ENCODE data around the gene ARFGAP1. TPM values are rescaled to one million over a fixed set of nuclear protein-coding genes. Genes with fewer than 3 reads are reported as not detected.

ARFGAP1 gene
- total RNA-seq (100 to 1,000 TPM; 109 to 129 (median 122) TPM), total RNA-seq (89.7 to 175 (median 123) reads per million in 29 experiments)
- 47.6 TPM for total RNA-seq (2013)

DNA sequence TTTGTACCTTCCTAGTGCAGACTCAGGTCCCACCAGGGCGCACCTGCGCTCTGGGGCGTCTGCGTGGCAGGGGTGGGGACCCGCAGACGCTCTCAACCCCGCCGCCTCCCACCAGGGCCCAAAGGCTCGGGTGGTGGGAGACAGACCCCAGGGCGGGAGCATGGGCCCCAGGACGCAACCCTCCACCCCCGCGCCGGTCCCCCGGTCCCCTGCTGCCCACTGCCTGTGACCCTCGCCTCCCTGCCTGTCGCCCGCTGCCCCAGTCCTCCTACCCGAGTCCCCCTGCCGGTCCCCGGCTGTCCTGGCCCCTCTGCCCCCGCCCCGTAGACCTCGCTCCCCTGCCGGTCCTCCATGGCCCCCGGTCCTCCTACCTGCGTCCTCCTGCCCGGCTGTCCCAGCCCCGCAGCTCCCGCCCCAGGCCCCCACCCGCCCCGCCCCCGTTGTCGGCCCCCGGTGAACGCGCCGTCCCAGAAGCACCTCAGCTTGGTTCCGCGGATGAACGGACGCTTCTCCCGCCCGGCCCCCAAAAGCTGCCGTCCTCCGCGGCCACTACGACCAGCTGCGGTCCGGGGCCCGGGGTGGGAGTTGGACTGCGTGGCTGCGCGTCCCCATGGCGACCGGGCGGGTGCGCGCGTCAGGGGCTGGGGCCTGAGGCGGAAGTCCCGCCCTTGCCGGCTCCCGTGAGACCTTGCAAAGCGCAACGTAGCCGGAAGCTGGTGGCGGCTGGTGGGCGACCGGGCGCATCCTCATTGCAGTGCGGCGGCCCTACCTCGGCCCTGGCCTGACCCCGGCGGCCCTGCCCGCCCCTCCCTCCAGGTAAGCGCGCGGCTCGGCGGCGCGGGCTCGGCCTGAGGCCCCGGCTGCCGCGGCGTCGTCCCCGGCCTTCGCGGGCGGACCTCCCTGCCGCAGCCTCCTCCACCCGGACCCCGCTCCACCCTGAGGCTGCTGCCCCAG lies at the start of gene ARFGAP1:
ARFGAP1 (plus strand) TSS at position 709 of the 954 bp plus-strand sequence. CDS start 2,768 bp downstream, outside the sequence.
- H3K27me3 ChIP-seq (replicated peaks in 1 of 2; ENCODE audit: control insufficient read depth in 2 of 2, extremely low read depth in 1 of 2, insufficient read depth in 2 of 2, low read length in 1 of 2) = peaks cover 0 to 10% of the 10 kb centered on the region in 2 experiments
- peak within 1 kb of the TSS; percentile 76 to 80 for H3K4me3 ChIP-seq (ENCODE audit: control insufficient read depth in 1 of 2, extremely low read depth in 1 of 2, low read length in 1 of 2)
- Mint-ChIP-seq H3K36me3 (no peaks in the 10 kb centered on the region), H3K4me1 (peaks cover 30 to 32% (median 31%) of the 10 kb centered on the region in 3 donors), H3K27me3 (no peaks in the 10 kb centered on the region), H3K4me3 (peak within 1 kb of the TSS; percentile 86 to 91 (median 87)), H3K27ac (peak within 1 kb of the TSS; percentile 69 to 81), H3K9me3 (no peaks in the 10 kb centered on the region)
- no peak within 1 kb of the TSS for H3K27ac ChIP-seq (ENCODE audit: low read length)
- peaks cover 8 to 31% of the 10 kb centered on the region in 2 experiments for H3K4me1 ChIP-seq (ENCODE audit: control insufficient read depth in 1 of 2, extremely low read depth in 1 of 2, insufficient read depth in 2 of 2, low read length in 2 of 2)
- ChIA-PET CTCF (interaction anchor here in 1 of 2 donors (0.6 kb wide), 1 partner anchor 226 kb away, joined by 4 read pairs; no protein-coding TSS in a partner anchor), POLR2A (no interaction called here)
- peak; percentile 68 to 93 (median 85) for DNase-seq
- peak; percentile 96 to 99 (median 98) for ATAC-seq (replicated peaks in 1 of 4)
- no peaks in the 10 kb centered on the region for H3K9me3 ChIP-seq
- H3K36me3 ChIP-seq (ENCODE audit: control insufficient read depth in 2 of 2, extremely low read depth in 1 of 2, insufficient read depth in 1 of 2, low read length in 1 of 2) = peaks cover 7 to 19% of the 10 kb centered on the region in 2 donors
- WGBS (ENCODE audit: insufficient coverage) = under 1% methylated on average over 88 of the region's 97 CpGs

DNA sequence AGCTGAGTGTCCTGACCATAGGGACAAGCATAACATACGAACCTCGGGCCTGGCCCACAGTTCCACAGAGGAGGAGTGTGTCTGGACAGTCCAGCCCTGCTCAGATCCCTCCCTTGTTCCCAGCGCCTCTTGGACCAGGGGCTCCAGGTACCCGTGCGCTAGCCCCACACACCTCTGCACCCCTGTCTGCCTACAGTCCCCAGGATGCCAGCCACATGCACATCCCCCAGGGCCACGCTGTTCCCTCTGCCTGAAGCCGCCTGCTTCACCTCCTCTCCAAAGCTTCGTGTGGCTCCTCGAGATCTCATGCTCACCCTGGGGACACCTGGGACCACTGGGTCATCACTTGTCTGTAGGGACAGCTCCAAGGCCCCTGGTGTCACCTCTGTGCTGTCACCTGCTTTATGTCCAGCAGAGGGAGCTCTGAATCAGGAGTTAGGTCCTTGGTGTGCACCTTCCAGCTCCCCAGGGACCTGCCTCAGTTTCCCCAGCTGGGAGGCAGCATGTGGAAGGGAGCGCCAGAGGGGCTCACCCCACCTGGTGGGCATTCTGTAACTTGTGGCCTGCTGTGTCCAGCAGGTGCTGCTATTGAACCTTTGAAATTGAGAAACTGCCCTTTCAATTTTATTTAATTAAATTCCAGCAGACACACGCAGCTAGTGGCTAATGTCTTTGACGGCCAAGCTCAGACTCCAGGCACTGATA lies 49.3 kb upstream of the ARFGAP1 start:
- Histone ChIP-seq H3K4me1 (ENCODE audit: control insufficient read depth in 1 of 2, extremely low read depth in 1 of 2, insufficient read depth in 2 of 2, low read length in 2 of 2) (no peaks in the 10 kb centered on the region), H3K9me3 (no peaks in the 10 kb centered on the region), H3K4me3 (ENCODE audit: control insufficient read depth in 1 of 2, extremely low read depth in 1 of 2, low read length in 1 of 2) (no peak overlapping the region), H3K36me3 (ENCODE audit: control insufficient read depth in 2 of 2, extremely low read depth in 1 of 2, insufficient read depth in 1 of 2, low read length in 1 of 2) (no peaks in the 10 kb centered on the region), H3K27ac (ENCODE audit: low read length) (no peak overlapping the region), H3K27me3 (replicated peaks in 1 of 2; ENCODE audit: control insufficient read depth in 2 of 2, extremely low read depth in 1 of 2, insufficient read depth in 2 of 2, low read length in 1 of 2) (peaks cover 0 to 41% of the 10 kb centered on the region in 2 experiments)
- Mint-ChIP-seq H3K9me3 (no peaks in the 10 kb centered on the region), H3K36me3 (no peaks in the 10 kb centered on the region), H3K4me3 (no peak overlapping the region), H3K27ac (no peak overlapping the region), H3K27me3 (peaks cover 0 to 5% of the 10 kb centered on the region in 2 donors), H3K4me1 (no peaks in the 10 kb centered on the region)
- peak in 21 of 35 experiments; percentile 11 to 69 (median 34) for DNase-seq
- ATAC-seq (replicated peaks in 1 of 4) = peak; percentile 51 to 79 (median 70)
- WGBS (ENCODE audit: insufficient coverage) = 57% methylated on average over 12 of the region's 12 CpGs
- ChIA-PET CTCF (interaction anchor here (0.6 to 2.3 kb wide), 9 partner anchors 9 to 361 kb away, joined by 3 to 6 read pairs (median 3); partner anchors contain the start of gene TCFL5 (in 1 of the 2)), POLR2A (no interaction called here)

DNA sequence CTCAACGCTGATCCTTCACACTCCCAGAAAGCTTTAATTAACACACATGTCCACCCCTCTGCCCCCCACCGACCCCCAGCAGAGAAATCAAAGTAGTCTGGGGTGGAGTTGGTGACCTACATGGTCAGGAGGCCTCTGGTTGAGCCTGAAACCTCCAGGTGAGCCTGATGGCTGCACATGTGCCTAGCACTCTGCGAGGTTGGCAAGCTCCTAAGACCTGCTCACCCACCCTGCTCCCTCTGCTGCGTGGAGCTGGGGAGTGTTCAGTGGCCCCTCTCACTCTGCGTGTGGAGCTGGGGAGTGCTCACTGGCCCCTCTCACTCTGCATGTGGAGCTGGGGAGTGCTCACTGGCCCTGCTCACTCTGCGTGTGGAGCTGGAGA lies 48.8 kb upstream of the ARFGAP1 start:
- Mint-ChIP-seq H3K27me3 (peaks cover 0 to 5% of the 10 kb centered on the region in 2 donors), H3K27ac (no peak overlapping the region), H3K9me3 (no peaks in the 10 kb centered on the region), H3K4me3 (no peak overlapping the region), H3K4me1 (no peaks in the 10 kb centered on the region), H3K36me3 (no peaks in the 10 kb centered on the region)
- 70% methylated on average over 3 of the region's 6 CpGs for WGBS (ENCODE audit: insufficient coverage)
- Histone ChIP-seq H3K27ac (ENCODE audit: low read length) (no peak overlapping the region), H3K4me1 (ENCODE audit: control insufficient read depth in 1 of 2, extremely low read depth in 1 of 2, insufficient read depth in 2 of 2, low read length in 2 of 2) (no peaks in the 10 kb centered on the region), H3K27me3 (replicated peaks in 1 of 2; ENCODE audit: control insufficient read depth in 2 of 2, extremely low read depth in 1 of 2, insufficient read depth in 2 of 2, low read length in 1 of 2) (peaks cover 0 to 42% of the 10 kb centered on the region in 2 experiments), H3K4me3 (ENCODE audit: control insufficient read depth in 1 of 2, extremely low read depth in 1 of 2, low read length in 1 of 2) (no peak overlapping the region), H3K9me3 (no peaks in the 10 kb centered on the region), H3K36me3 (ENCODE audit: control insufficient read depth in 2 of 2, extremely low read depth in 1 of 2, insufficient read depth in 1 of 2, low read length in 1 of 2) (no peaks in the 10 kb centered on the region)
- CTCF ChIA-PET = interaction anchor here (0.5 to 2.3 kb wide), 11 partner anchors 9 to 361 kb away, joined by 3 to 7 read pairs (median 3); no protein-coding TSS in a partner anchor
- DNase-seq (no peak), ATAC-seq (replicated peaks in 1 of 4) (no peak)
- POLR2A ChIA-PET = no interaction called here

DNA sequence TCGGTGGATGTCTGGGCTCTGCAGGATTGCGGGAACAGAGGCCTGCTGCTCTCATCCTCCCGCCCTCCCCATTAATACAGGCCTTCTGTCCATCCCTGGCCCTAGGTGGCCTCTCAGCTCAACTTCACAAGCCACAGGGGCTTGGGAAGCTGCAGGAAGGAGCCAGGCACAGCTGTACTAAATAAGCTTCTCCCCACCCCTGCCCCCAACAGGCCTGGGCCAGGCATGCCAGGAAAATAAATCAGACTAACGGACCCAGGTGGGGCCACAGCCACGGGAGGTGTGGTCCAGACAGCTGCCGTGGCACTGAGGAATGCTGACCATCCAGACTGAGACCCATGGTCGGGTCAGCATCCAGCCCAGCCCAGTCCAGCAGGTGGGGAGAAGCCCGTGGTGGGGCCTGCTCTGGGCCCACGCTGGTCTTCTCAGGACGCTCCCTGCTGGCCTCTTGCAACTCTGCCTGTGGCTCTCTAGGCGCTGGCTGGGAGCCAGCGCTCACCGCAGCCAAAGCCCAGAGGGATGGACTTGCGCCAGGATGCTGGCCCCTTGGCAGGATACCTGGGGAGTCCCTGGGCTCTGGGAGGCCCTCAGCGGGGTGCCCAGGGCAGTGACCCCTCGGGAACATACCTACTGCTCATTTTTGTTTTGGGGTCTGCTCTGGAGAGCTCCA lies 48.1 kb upstream of the ARFGAP1 start:
- Histone ChIP-seq H3K36me3 (ENCODE audit: control insufficient read depth in 2 of 2, extremely low read depth in 1 of 2, insufficient read depth in 1 of 2, low read length in 1 of 2) (no peaks in the 10 kb centered on the region), H3K27ac (ENCODE audit: low read length) (no peak overlapping the region), H3K27me3 (replicated peaks in 1 of 2; ENCODE audit: control insufficient read depth in 2 of 2, extremely low read depth in 1 of 2, insufficient read depth in 2 of 2, low read length in 1 of 2) (peaks cover 2 to 43% of the 10 kb centered on the region in 2 experiments), H3K4me3 (ENCODE audit: control insufficient read depth in 1 of 2, extremely low read depth in 1 of 2, low read length in 1 of 2) (no peak overlapping the region), H3K9me3 (no peaks in the 10 kb centered on the region), H3K4me1 (ENCODE audit: control insufficient read depth in 1 of 2, extremely low read depth in 1 of 2, insufficient read depth in 2 of 2, low read length in 2 of 2) (no peaks in the 10 kb centered on the region)
- H3K27ac Mint-ChIP-seq = no peak overlapping the region
- DNase-seq (no peak), ATAC-seq (replicated peaks in 1 of 4) (no peak)
- POLR2A ChIA-PET = interaction anchor here in 1 of 2 donors (0.6 kb wide), 1 partner anchor 838 kb away, joined by 7 read pairs; the partner anchor contains the start of gene RPS21
- CTCF ChIA-PET = interaction anchor here (0.5 to 2.3 kb wide), 7 partner anchors 8 to 157 kb away, joined by 3 to 7 read pairs (median 3); no protein-coding TSS in a partner anchor
- H3K27me3 Mint-ChIP-seq = peaks cover 6 to 12% of the 10 kb centered on the region in 2 donors
- no peak overlapping the region for H3K4me3 Mint-ChIP-seq
- no peaks in the 10 kb centered on the region for H3K36me3 Mint-ChIP-seq
- no peaks in the 10 kb centered on the region for H3K4me1 Mint-ChIP-seq
- no peaks in the 10 kb centered on the region for H3K9me3 Mint-ChIP-seq
- WGBS (ENCODE audit: insufficient coverage) = 53% methylated on average over 14 of the region's 16 CpGs

DNA sequence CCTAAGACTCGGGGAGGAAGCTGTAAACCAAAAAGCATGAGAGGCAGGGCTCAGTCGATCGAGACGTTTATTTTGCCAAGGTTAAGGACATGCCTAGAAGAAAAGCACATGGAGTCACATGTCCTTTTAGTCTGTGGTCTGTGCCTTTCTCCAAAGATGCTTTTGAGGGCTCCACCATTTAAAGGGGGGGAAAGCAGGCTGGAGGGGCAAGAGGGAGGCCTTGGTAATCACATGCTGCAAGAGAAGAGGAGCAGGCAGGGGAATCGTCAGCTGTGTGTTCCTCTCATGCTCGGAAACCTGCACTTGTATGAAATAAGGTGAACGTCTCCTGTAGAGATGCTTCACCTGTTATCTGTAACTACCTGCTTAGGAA lies 47.5 kb upstream of the ARFGAP1 start:
- no peak overlapping the region for H3K4me3 Mint-ChIP-seq
- no peaks in the 10 kb centered on the region for H3K9me3 Mint-ChIP-seq
- DNase-seq = no peak
- H3K36me3 Mint-ChIP-seq = no peaks in the 10 kb centered on the region
- 25% methylated on average over 5 of the region's 7 CpGs for WGBS (ENCODE audit: insufficient coverage)
- ChIA-PET CTCF (interaction anchor here (1.1 to 2.3 kb wide), 2 partner anchors 8 to 13 kb away, joined by 3 to 4 read pairs; no protein-coding TSS in a partner anchor), POLR2A (interaction anchor here in 1 of 2 donors (0.6 kb wide), 1 partner anchor 838 kb away, joined by 7 read pairs; the partner anchor contains the start of gene RPS21)
- peaks cover 11 to 17% of the 10 kb centered on the region in 2 donors for H3K27me3 Mint-ChIP-seq
- Histone ChIP-seq H3K36me3 (ENCODE audit: control insufficient read depth in 2 of 2, extremely low read depth in 1 of 2, insufficient read depth in 1 of 2, low read length in 1 of 2) (no peaks in the 10 kb centered on the region), H3K9me3 (no peaks in the 10 kb centered on the region), H3K27ac (ENCODE audit: low read length) (no peak overlapping the region), H3K4me1 (ENCODE audit: control insufficient read depth in 1 of 2, extremely low read depth in 1 of 2, insufficient read depth in 2 of 2, low read length in 2 of 2) (no peaks in the 10 kb centered on the region), H3K27me3 (replicated peaks in 1 of 2; ENCODE audit: control insufficient read depth in 2 of 2, extremely low read depth in 1 of 2, insufficient read depth in 2 of 2, low read length in 1 of 2) (peaks cover 5 to 43% of the 10 kb centered on the region in 2 experiments), H3K4me3 (ENCODE audit: control insufficient read depth in 1 of 2, extremely low read depth in 1 of 2, low read length in 1 of 2) (no peak overlapping the region)
- H3K4me1 Mint-ChIP-seq = no peaks in the 10 kb centered on the region
- ATAC-seq (replicated peaks in 1 of 4) = no peak
- H3K27ac Mint-ChIP-seq = no peak overlapping the region

Data from T-cell (primary cell).